ENCODE data around the gene ACP6. TPM values are rescaled to one million over a fixed set of nuclear protein-coding genes. Genes with fewer than 3 reads are reported as not detected.
A peak's percentile ranks its signal among the peaks of the same experiment; 100 is the strongest.

Gene ACP6
- 10.9 TPM for total RNA-seq
- long read RNA-seq, full-length matches to known transcripts: 7 of 15 reads
- long read RNA-seq, partial matches to known transcripts: 2 of 15 reads
- long read RNA-seq, other reads (novel, unspliced or antisense): 6 of 15 reads

- H3K4me3 ChIP-seq: peak within 1 kb of the TSS; percentile 77
- peaks cover 20% of the 10 kb centered on the region for H3K4me1 ChIP-seq
- H3K27me3 ChIP-seq (ENCODE audit: low read depth): no peaks in the 10 kb centered on the region
- H3K27ac ChIP-seq (replicated peaks): peak within 1 kb of the TSS; percentile 83
- peak; percentile 96 for DNase-seq
- no peak for TF ChIP-seq CTCF (IDR thresholded peaks at IDR 0.05; ENCODE audit: borderline replicate concordance)
- H3K36me3 ChIP-seq: no peaks in the 10 kb centered on the region
- no peaks in the 10 kb centered on the region for H3K9me3 ChIP-seq (replicated peaks)
- intact Hi-C loops (cut with micrococcal nuclease): no loop called here
These were observed at the start of gene ACP6 for GRCh38 chr1:147670319-147671001. Gene ACP6 (minus strand): TSS chr1:147670524. CDS start chr1:147670048, 476 bp downstream.

- Histone ChIP-seq H3K27ac (replicated peaks) (no peak overlapping the region), H3K4me3 (no peak overlapping the region), H3K27me3 (ENCODE audit: low read depth) (no peaks in the 10 kb centered on the region), H3K9me3 (replicated peaks) (no peaks in the 10 kb centered on the region), H3K36me3 (no peaks in the 10 kb centered on the region), H3K4me1 (peaks cover 13% of the 10 kb centered on the region)
- no peak for DNase-seq
- TF ChIP-seq CTCF (IDR thresholded peaks at IDR 0.05; ENCODE audit: borderline replicate concordance): no peak
- intact Hi-C loops (cut with micrococcal nuclease): loop anchor here (5.0 kb wide), 1 partner anchor 173 kb away; no protein-coding TSS in a partner anchor
These were observed 49.4 kb upstream of the ACP6 start for GRCh38 chr1:147719711-147720225.

- no peaks in the 10 kb centered on the region for H3K9me3 ChIP-seq (replicated peaks)
- TF ChIP-seq CTCF (IDR thresholded peaks at IDR 0.05; ENCODE audit: borderline replicate concordance): no peak
- intact Hi-C loops (cut with micrococcal nuclease): no loop called here
- peaks cover 13% of the 10 kb centered on the region for H3K4me1 ChIP-seq
- no peak overlapping the region for H3K27ac ChIP-seq (replicated peaks)
- no peaks in the 10 kb centered on the region for H3K36me3 ChIP-seq
- no peaks in the 10 kb centered on the region for H3K27me3 ChIP-seq (ENCODE audit: low read depth)
- no peak overlapping the region for H3K4me3 ChIP-seq
- DNase-seq: no peak
These were observed 48.8 kb upstream of the ACP6 start for GRCh38 chr1:147719029-147719698.

- no peak overlapping the region for H3K4me3 ChIP-seq
- H3K9me3 ChIP-seq (replicated peaks): no peaks in the 10 kb centered on the region
- no peak overlapping the region for H3K27ac ChIP-seq (replicated peaks)
- no peak for DNase-seq
- peaks cover 5% of the 10 kb centered on the region for H3K27me3 ChIP-seq (ENCODE audit: low read depth)
- intact Hi-C loops (cut with micrococcal nuclease): no loop called here
- H3K36me3 ChIP-seq: no peaks in the 10 kb centered on the region
- peaks cover 13% of the 10 kb centered on the region for H3K4me1 ChIP-seq
- TF ChIP-seq CTCF (IDR thresholded peaks at IDR 0.05; ENCODE audit: borderline replicate concordance): no peak
These were observed 47.4 kb upstream of the ACP6 start for GRCh38 chr1:147717706-147718097.

- no peaks in the 10 kb centered on the region for H3K36me3 ChIP-seq
- peaks cover 13% of the 10 kb centered on the region for H3K4me1 ChIP-seq
- H3K9me3 ChIP-seq (replicated peaks): no peaks in the 10 kb centered on the region
- no peak overlapping the region for H3K4me3 ChIP-seq
- intact Hi-C loops (cut with micrococcal nuclease): no loop called here
- TF ChIP-seq CTCF (IDR thresholded peaks at IDR 0.05; ENCODE audit: borderline replicate concordance): no peak
- DNase-seq: no peak
- peaks cover 5% of the 10 kb centered on the region for H3K27me3 ChIP-seq (ENCODE audit: low read depth)
- H3K27ac ChIP-seq (replicated peaks): no peak overlapping the region
These were observed 46.9 kb upstream of the ACP6 start for GRCh38 chr1:147717051-147717705.
